Epithelial cell of esophagus (primary cell): ENCODE measurements around the gene FXYD4.

Source experiments
- DNase-seq: peaks from one replicate; pipeline ENCODE4 v3.0.0; 2010; ENCODE audit warnings: low read depth
- H3K4me3 ChIP-seq: 2 replicates; pipeline ENCODE4 v1.5.1; 2011; ENCODE audit warnings: mild to moderate bottlenecking, low read length, control low read depth
- CTCF ChIP-seq: IDR thresholded peaks from 2 replicates; pipeline ENCODE4 v1.5.1; 2011; ENCODE audit warnings: low read depth, mild to moderate bottlenecking, low read length, control low read depth, inconsistent platforms; ENCODE audit not compliant: insufficient read depth; ENCODE audit errors: missing control alignments

FXYD4 gene

GRCh38 chr10:43403911-43404703 is 32.7 kb downstream of the FXYD4 start:
- H3K4me3 ChIP-seq: no peak overlapping the region
- TF ChIP-seq CTCF: no peak
- DNase-seq: no peak

GRCh38 chr10:43404704-43405084 is 33.3 kb downstream of the FXYD4 start:
- no peak for DNase-seq
- H3K4me3 ChIP-seq: no peak overlapping the region
- no peak for TF ChIP-seq CTCF

- no peak for TF ChIP-seq CTCF
- H3K4me3 ChIP-seq: peak overlapping the region; percentile 68
- peak; percentile 44 for DNase-seq
Observed at GRCh38 chr10:43407148-43407575, 35.7 kb downstream of the FXYD4 start.

GRCh38 chr10:43407576-43408330 is 36.3 kb downstream of the FXYD4 start:
- peak; percentile 27 for TF ChIP-seq CTCF
- peak overlapping the region; percentile 68 for H3K4me3 ChIP-seq
- DNase-seq: peak; percentile 94

- no peak for DNase-seq
- peak overlapping the region; percentile 68 for H3K4me3 ChIP-seq
- no peak for TF ChIP-seq CTCF
Observed at GRCh38 chr10:43408331-43408709, 36.9 kb downstream of the FXYD4 start.

GRCh38 chr10:43408710-43409384 is 37.4 kb downstream of the FXYD4 start, which contains the start of gene HNRNPF:
HNRNPF (minus strand) TSS chr10:43409186; CDS start chr10:43387884, 21,302 bp downstream.
- H3K4me3 ChIP-seq: peak within 1 kb of the TSS; percentile 84
- DNase-seq: peak; percentile 97
- TF ChIP-seq CTCF: no peak
